HEK293T (cell line): Measurements from ENCODE around the gene HDAC3.

ENCODE experiments used
- CTCF ChIA-PET: fragments of 350-600 bp; formaldehyde crosslinking; extraction: SDS; loops from one replicate; lab custom pipeline; 2021; ENCODE audit warnings: antibody characterized with exemption, inconsistent platforms; lab: Yijun Ruan, JAX
- POLR2A ChIA-PET: fragments of 350-600 bp; formaldehyde crosslinking; extraction: SDS; loops from one replicate; lab custom pipeline; 2020; ENCODE audit warnings: antibody characterized with exemption, inconsistent platforms; lab: Yijun Ruan, JAX
- DNase-seq: peaks from one replicate; pipeline ENCODE4 v3.0.0; 2012; ENCODE audit warnings: mixed read lengths; ENCODE audit errors: extremely low spot score
- ARNT ChIP-seq: fragments of 450-650 bp; IDR thresholded peaks from 2 replicates; pipeline ENCODE4 v1.6.1; 2017; ENCODE audit warnings: mild to moderate bottlenecking
- BHLHE40 ChIP-seq: fragments of 450-650 bp; IDR thresholded peaks from 2 replicates; pipeline ENCODE4 v1.6.1; 2016; ENCODE audit warnings: mild to moderate bottlenecking, moderate library complexity, borderline replicate concordance
- CTBP1 ChIP-seq: fragments of 450-650 bp; IDR thresholded peaks from 2 replicates; pipeline ENCODE4 v1.6.1; 2016; ENCODE audit warnings: borderline replicate concordance
- ELF4 ChIP-seq: fragments of 450-650 bp; IDR thresholded peaks from 2 replicates; pipeline ENCODE4 v1.6.1; 2017; ENCODE audit warnings: antibody characterized with exemption
- FOXA1 ChIP-seq: fragments of 450-650 bp; IDR thresholded peaks from 2 replicates; pipeline ENCODE4 v1.6.1; 2016; ENCODE audit warnings: mild to moderate bottlenecking
- FOXK2 ChIP-seq: fragments of 450-650 bp; IDR thresholded peaks from 2 replicates; pipeline ENCODE4 v1.6.1; 2016; ENCODE audit warnings: mild to moderate bottlenecking
- FOXM1 ChIP-seq: fragments of 450-650 bp; IDR thresholded peaks from 2 replicates; pipeline ENCODE4 v1.6.1; 2017; ENCODE audit warnings: mild to moderate bottlenecking, borderline replicate concordance
- HDGF ChIP-seq: fragments of 450-650 bp; IDR thresholded peaks from 2 replicates; pipeline ENCODE4 v1.6.1; 2017; ENCODE audit warnings: antibody characterized with exemption, borderline replicate concordance
- L3MBTL2 ChIP-seq: fragments of 450-650 bp; conservative IDR thresholded peaks from 2 replicates; pipeline ENCODE4 v1.6.1; 2016; ENCODE audit warnings: mild to moderate bottlenecking
- LEF1 ChIP-seq: fragments of 450-650 bp; IDR thresholded peaks from 2 replicates; pipeline ENCODE4 v1.6.1; 2017; ENCODE audit warnings: mild to moderate bottlenecking, borderline replicate concordance
- NFRKB ChIP-seq: fragments of 450-650 bp; IDR thresholded peaks from 2 replicates; pipeline ENCODE4 v1.6.1; 2016; ENCODE audit warnings: mild to moderate bottlenecking, moderate library complexity
- PKNOX1 ChIP-seq: fragments of 450-650 bp; IDR thresholded peaks from 2 replicates; pipeline ENCODE4 v1.6.1; 2016
- SP1 ChIP-seq: fragments of 450-650 bp; IDR thresholded peaks from 2 replicates; pipeline ENCODE4 v1.6.1; 2017
- SUZ12 ChIP-seq: fragments of 450-650 bp; IDR thresholded peaks from 2 replicates; pipeline ENCODE4 v1.6.1; 2016; ENCODE audit warnings: mild to moderate bottlenecking
- TARDBP ChIP-seq: fragments of 450-650 bp; IDR thresholded peaks from 2 replicates; pipeline ENCODE4 v1.6.1; 2016
- ZNF384 ChIP-seq: fragments of 450-650 bp; IDR thresholded peaks from 2 replicates; pipeline ENCODE4 v1.6.1; 2016

HDAC3 gene

DNA sequence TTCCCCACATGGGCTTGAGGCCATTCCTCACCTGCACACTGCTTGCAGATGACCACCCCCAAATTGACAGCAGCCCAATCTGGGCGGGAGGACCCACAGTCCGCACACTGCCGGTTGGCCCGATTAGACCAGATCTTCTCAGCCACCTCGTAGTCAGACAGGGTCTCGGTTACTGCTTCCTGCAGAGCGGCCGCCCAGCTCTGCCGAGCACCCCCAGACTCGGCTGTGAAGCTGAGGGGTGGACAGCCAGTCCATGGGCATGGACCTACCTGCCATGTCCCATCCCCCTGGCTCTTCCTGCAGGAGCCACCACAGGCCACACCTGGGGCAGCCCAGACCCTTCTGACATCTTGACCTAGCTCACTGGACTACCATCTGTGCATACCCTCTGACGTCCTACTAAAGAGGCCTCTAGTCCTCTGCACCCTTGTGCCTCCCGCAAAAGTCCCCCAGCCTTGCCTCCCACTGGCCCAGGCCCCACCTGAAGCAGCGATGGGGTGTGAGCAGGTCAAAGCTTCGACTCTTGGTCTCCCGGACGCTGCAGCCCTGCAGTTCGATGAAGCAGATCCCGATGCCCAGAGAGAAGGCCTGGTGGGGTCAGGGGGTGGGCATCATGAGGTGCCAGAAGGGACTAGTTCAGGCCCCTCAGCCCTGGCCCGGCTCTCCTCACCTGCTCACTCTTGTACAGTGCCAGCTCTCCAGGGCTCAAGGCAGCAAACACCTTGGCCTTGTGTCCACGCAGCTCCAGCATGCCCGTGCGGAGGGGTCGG lies 35.6 kb upstream of the HDAC3 start:
- no peak for DNase-seq

DNA sequence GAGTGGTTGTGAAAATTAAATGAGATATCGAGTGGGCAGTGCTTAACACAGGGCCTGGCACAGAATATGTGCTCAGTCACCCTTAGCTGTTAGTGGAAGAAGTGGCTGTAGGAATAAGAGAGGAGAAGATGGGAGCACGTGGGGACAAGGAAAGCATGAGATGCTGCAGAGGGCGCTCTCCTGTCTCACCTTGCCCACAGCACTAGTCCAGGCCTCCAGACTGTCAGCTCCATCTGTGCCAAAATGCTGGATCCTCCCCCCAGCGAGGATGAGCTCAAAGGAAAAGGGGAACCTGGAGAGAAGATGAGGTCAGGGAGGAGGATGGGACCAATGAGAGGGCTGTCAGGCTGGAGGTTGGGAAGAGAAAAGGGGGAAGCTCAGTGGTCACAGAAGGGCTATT lies 32.9 kb upstream of the HDAC3 start:
- ChIA-PET POLR2A (interaction anchor here (1.2 to 2.3 kb wide), 2 partner anchors 13 to 254 kb away, joined by 4 to 11 read pairs; partner anchors contain the start of genes ARAP3 and DELE1), CTCF (interaction anchor here (0.7 to 1.7 kb wide), 12 partner anchors 10 to 300 kb away, joined by 3 to 19 read pairs (median 4); partner anchors contain the start of genes PCDH1 and RNF14)
- TF ChIP-seq NFRKB (no peak), FOXK2 (no peak), ELF4 (no peak), CTBP1 (no peak), L3MBTL2 (no peak), SUZ12 (no peak), BHLHE40 (no peak), LEF1 (no peak), TARDBP (no peak), FOXM1 (no peak), HDGF (no peak), ARNT (no peak), SP1 (no peak), PKNOX1 (no peak), FOXA1 (no peak), ZNF384 (no peak)
- no peak for DNase-seq

More for the DNA sequence above, 35.6 kb upstream of the HDAC3 start:
- POLR2A ChIA-PET, result no interaction called here
- CTCF ChIA-PET, result no interaction called here
- TF ChIP-seq FOXM1, result no peak
- TF ChIP-seq LEF1, result no peak
- no peak for TF ChIP-seq FOXK2
- TF ChIP-seq BHLHE40, result no peak
- TF ChIP-seq SUZ12, result no peak
- no peak for TF ChIP-seq PKNOX1
- TF ChIP-seq HDGF, result no peak
- TF ChIP-seq TARDBP, result no peak
- TF ChIP-seq FOXA1, result no peak
- no peak for TF ChIP-seq ARNT
- TF ChIP-seq CTBP1, result no peak
- no peak for TF ChIP-seq NFRKB
- TF ChIP-seq SP1, result no peak
- TF ChIP-seq ZNF384, result no peak
- TF ChIP-seq L3MBTL2, result no peak
- TF ChIP-seq ELF4, result no peak

- TF ChIP-seq ZNF384 (no peak), LEF1 (no peak), NFRKB (no peak), TARDBP (no peak), CTBP1 (no peak), FOXM1 (no peak), PKNOX1 (no peak), L3MBTL2 (no peak), FOXK2 (no peak), BHLHE40 (no peak), SUZ12 (no peak), HDGF (no peak), ELF4 (no peak), ARNT (no peak), SP1 (no peak), FOXA1 (no peak)
- ChIA-PET CTCF (interaction anchor here (1.0 to 1.7 kb wide), 10 partner anchors 12 to 301 kb away, joined by 3 to 19 read pairs (median 4); partner anchors contain the start of genes PCDH1 and RNF14), POLR2A (interaction anchor here (0.9 to 2.3 kb wide), 3 partner anchors 13 to 255 kb away, joined by 3 to 11 read pairs (median 4); partner anchors contain the start of genes ARAP3, DELE1 and RELL2)
- DNase-seq, result no peak
Measured at GRCh38 chr5:141668601-141669265, 32.1 kb upstream of the HDAC3 start.

GRCh38 chr5:141665995-141666940 lies 29.6 kb upstream of the HDAC3 start:
- DNase-seq, result no peak
- CTCF ChIA-PET, result interaction anchor here (2.2 kb wide), 1 partner anchor 295 kb away, joined by 15 read pairs; no protein-coding TSS in a partner anchor
- TF ChIP-seq HDGF (no peak), FOXM1 (no peak), TARDBP (no peak), SUZ12 (no peak), L3MBTL2 (no peak), CTBP1 (no peak), BHLHE40 (no peak), LEF1 (no peak), PKNOX1 (no peak), NFRKB (no peak), ARNT (no peak), ELF4 (no peak), ZNF384 (no peak), SP1 (no peak), FOXA1 (no peak), FOXK2 (no peak)
- POLR2A ChIA-PET, result no interaction called here
